SK-N-SH (cell line): Measurements from ENCODE around the gene ZMYND8. TPM values are rescaled to one million over a fixed set of nuclear protein-coding genes. Genes with fewer than 3 reads are reported as not detected.

Source experiments
- CTCF ChIA-PET: fragments of 300-600, 350-600 bp; formaldehyde crosslinking; extraction: SDS; loops from one replicate; lab custom pipeline; 2021; lab: Yijun Ruan, JAX
- POLR2A ChIA-PET: fragments of 350-600 bp; sonication (Branson Sonifier 250); formaldehyde crosslinking; extraction: SDS; loops from one replicate; lab custom pipeline; 2020; ENCODE audit warnings: antibody characterized with exemption, inconsistent platforms; lab: Yijun Ruan, JAX
- DNase-seq: peaks from one replicate; pipeline ENCODE4 v3.0.0; 2012
- H2AFZ ChIP-seq: fragments of 200-600 bp; sonication (generic); 2 replicates; pipeline ENCODE4 v1.8.1; 2016; ENCODE audit warnings: antibody characterized with exemption, mild to moderate bottlenecking, low read depth
- H3F3A ChIP-seq: fragments of 200-600 bp; sonication (generic); replicated peaks from 2 replicates; pipeline ENCODE3; 2016; ENCODE audit warnings: antibody characterized with exemption, mild to moderate bottlenecking; ENCODE audit not compliant: insufficient read depth
- H3K27ac ChIP-seq, 2 experiments: fragments of 200-500 bp in 1 of 2; fragments of 200-600 bp in 1 of 2; sonication (Bioruptor generic) in 1 of 2; sonication (generic), shearing (Covaris generic) in 1 of 2; 2 replicates each; pipeline versions ENCODE4 v1.5.1 to v1.6.1; 2014 to 2016; ENCODE audit warnings: low read depth in 2 of 2, inconsistent platforms in 1 of 2, low read length in 1 of 2, mild to moderate bottlenecking in 1 of 2, mixed read lengths in 1 of 2
- H3K27me3 ChIP-seq: fragments of 200-600 bp; sonication (generic), shearing (Covaris generic); 2 replicates; pipeline ENCODE4 v1.6.1; 2016; ENCODE audit warnings: mixed run types; ENCODE audit not compliant: insufficient read depth
- H3K36me3 ChIP-seq, 2 experiments: fragments of 200-500 bp in 1 of 2; fragments of 200-600 bp in 1 of 2; sonication (Bioruptor generic) in 1 of 2; sonication (generic) in 1 of 2; replicated peaks in 1 of 2; 2 replicates each; pipeline versions ENCODE3 to v1.5.1; 2014 to 2016; ENCODE audit warnings: low read length in 1 of 2, mild to moderate bottlenecking in 1 of 2; ENCODE audit not compliant: insufficient read depth in 2 of 2, control insufficient read depth in 1 of 2
- H3K4me1 ChIP-seq, 2 experiments: fragments of 200-500 bp in 1 of 2; fragments of 200-600 bp in 1 of 2; sonication (Bioruptor generic) in 1 of 2; sonication (generic), shearing (Covaris generic) in 1 of 2; 2 replicates each; pipeline versions ENCODE4 v1.5.1 to v1.6.1; 2014 to 2016; ENCODE audit warnings: low read depth in 1 of 2, low read length in 1 of 2, mixed run types in 1 of 2; ENCODE audit not compliant: insufficient read depth in 2 of 2, control insufficient read depth in 1 of 2
- H3K4me2 ChIP-seq: fragments of 200-600 bp; sonication (generic), shearing (Covaris generic); 2 replicates; pipeline ENCODE4 v1.6.1; 2017; ENCODE audit warnings: mixed run types
- H3K4me3 ChIP-seq, 2 experiments: fragments of 200-500 bp in 1 of 2; fragments of 200-600 bp in 1 of 2; sonication (Bioruptor generic) in 1 of 2; sonication (generic), shearing (Covaris generic) in 1 of 2; 2 replicates each; pipeline versions ENCODE4 v1.5.1 to v1.8.1; 2014 to 2016; ENCODE audit warnings: low read depth in 2 of 2, inconsistent platforms in 1 of 2, low read length in 1 of 2, mild to moderate bottlenecking in 1 of 2, mixed read lengths in 1 of 2, moderate library complexity in 1 of 2
- H3K79me2 ChIP-seq: fragments of 200-600 bp; sonication (generic); 2 replicates; pipeline ENCODE4 v1.8.1; 2017; ENCODE audit warnings: mild to moderate bottlenecking; ENCODE audit not compliant: insufficient read depth
- H3K9ac ChIP-seq: fragments of 200-600 bp; sonication (generic); 2 replicates; pipeline ENCODE4 v1.6.1; 2017; ENCODE audit warnings: mixed run types
- H3K9me2 ChIP-seq: fragments of 200-600 bp; sonication (generic); 2 replicates; pipeline ENCODE4 v1.6.1; 2017; ENCODE audit warnings: mixed run types
- H3K9me3 ChIP-seq: fragments of 200-600 bp; sonication (generic); 2 replicates; pipeline ENCODE4 v1.6.1; 2017; ENCODE audit warnings: mixed run types, mild to moderate bottlenecking, moderate library complexity
- H4K20me1 ChIP-seq: fragments of 200-600 bp; sonication (generic); 2 replicates; pipeline ENCODE4 v1.6.1; 2017; ENCODE audit warnings: mild to moderate bottlenecking, mixed run types; ENCODE audit not compliant: insufficient read depth
- CHD2 ChIP-seq: fragments of 150-350 bp; IDR thresholded peaks from 2 replicates; pipeline ENCODE4 v1.6.1; 2018; ENCODE audit warnings: low read length; ENCODE audit not compliant: partially characterized antibody
- EP300 ChIP-seq, 2 experiments: IDR thresholded peaks; 2 replicates each; pipeline versions ENCODE4 v1.4.0 to v1.6.1; 2012; ENCODE audit warnings: borderline replicate concordance in 1 of 2, low read depth in 1 of 2, low read length in 1 of 2
- FOSL2 ChIP-seq: IDR thresholded peaks from 2 replicates; pipeline ENCODE4 v1.4.0; 2012; ENCODE audit warnings: low read depth, mild to moderate bottlenecking, moderate library complexity, borderline replicate concordance
- FOXJ3 ChIP-seq: sonication (generic); formaldehyde crosslinking; IDR thresholded peaks from 2 replicates; pipeline ENCODE4 v1.5.1; 2020; ENCODE audit warnings: mild to moderate bottlenecking, missing genetic modification reagents
- MEF2A ChIP-seq: IDR thresholded peaks from 2 replicates; pipeline ENCODE4 v1.4.0; 2012; ENCODE audit warnings: low read depth, borderline replicate concordance
- NRF1 ChIP-seq: IDR thresholded peaks from 2 replicates; pipeline ENCODE4 v1.6.1; 2012; ENCODE audit warnings: low read depth, mild to moderate bottlenecking, low read length
- POLR2AphosphoS5 ChIP-seq: IDR thresholded peaks from 2 replicates; pipeline ENCODE4 v1.6.1; 2012; ENCODE audit warnings: low read depth, low read length
- RAD21 ChIP-seq: IDR thresholded peaks from 2 replicates; pipeline ENCODE4 v1.6.1; 2012; ENCODE audit warnings: mild to moderate bottlenecking, low read length
- RCOR1 ChIP-seq: fragments of 150-350 bp; IDR thresholded peaks from 2 replicates; pipeline ENCODE4 v1.6.1; 2017; ENCODE audit warnings: antibody characterized with exemption, low read length
- REST ChIP-seq: IDR thresholded peaks from 2 replicates; pipeline ENCODE4 v1.6.1; 2012; ENCODE audit warnings: mild to moderate bottlenecking, low read depth, low read length, moderate library complexity
- RFX5 ChIP-seq: IDR thresholded peaks from 2 replicates; pipeline ENCODE4 v1.6.1; 2012; ENCODE audit warnings: mild to moderate bottlenecking, improper control_type of control experiment, low read length
- SIN3A ChIP-seq: IDR thresholded peaks from 2 replicates; pipeline ENCODE4 v1.6.1; 2012; ENCODE audit warnings: low read depth, mild to moderate bottlenecking, low read length, moderate library complexity, borderline replicate concordance
- SMC3 ChIP-seq: IDR thresholded peaks from 2 replicates; pipeline ENCODE4 v1.6.1; 2012; ENCODE audit warnings: low read depth, low read length, improper control_type of control experiment
- TAF1 ChIP-seq: IDR thresholded peaks from 2 replicates; pipeline ENCODE4 v1.6.1; 2012; ENCODE audit warnings: low read depth, mild to moderate bottlenecking, low read length, moderate library complexity, borderline replicate concordance
- TEAD4 ChIP-seq: IDR thresholded peaks from 2 replicates; pipeline ENCODE4 v1.4.0; 2012; ENCODE audit warnings: mild to moderate bottlenecking, borderline replicate concordance; ENCODE audit not compliant: insufficient read depth
- USF1 ChIP-seq: IDR thresholded peaks from 2 replicates; pipeline ENCODE4 v1.4.0; 2012; ENCODE audit warnings: low read depth, borderline replicate concordance
- YY1 ChIP-seq: IDR thresholded peaks from 2 replicates; pipeline ENCODE4 v1.4.0; 2012; ENCODE audit warnings: low read depth, mild to moderate bottlenecking
- WGBS: methylation state at CpG from one replicate; pipeline ENCODE4 v1.1.6; 2017; ENCODE audit warnings: low lambda C conversion rate; 5-methylcytosine and 5-hydroxymethylcytosine counted together
- polyA plus RNA-seq, 3 experiments: library from polyadenylated mRNA; depleted of rRNA; stranded (reverse); fragments of >200 nt; gene quantifications; 2 replicates each; pipeline ENCODE4 v1.2.3, GENCODE V29; 2012
- TF ChIP-seq, protein P1 (sequence below): IDR thresholded peaks from 2 replicates; pipeline ENCODE4 v1.4.0; 2012; ENCODE audit warnings: low read depth

ZMYND8 gene
- polyA plus RNA-seq, 1 of the 3 experiments (the other 2 are of a cell fraction): 25.3 TPM

DNA sequence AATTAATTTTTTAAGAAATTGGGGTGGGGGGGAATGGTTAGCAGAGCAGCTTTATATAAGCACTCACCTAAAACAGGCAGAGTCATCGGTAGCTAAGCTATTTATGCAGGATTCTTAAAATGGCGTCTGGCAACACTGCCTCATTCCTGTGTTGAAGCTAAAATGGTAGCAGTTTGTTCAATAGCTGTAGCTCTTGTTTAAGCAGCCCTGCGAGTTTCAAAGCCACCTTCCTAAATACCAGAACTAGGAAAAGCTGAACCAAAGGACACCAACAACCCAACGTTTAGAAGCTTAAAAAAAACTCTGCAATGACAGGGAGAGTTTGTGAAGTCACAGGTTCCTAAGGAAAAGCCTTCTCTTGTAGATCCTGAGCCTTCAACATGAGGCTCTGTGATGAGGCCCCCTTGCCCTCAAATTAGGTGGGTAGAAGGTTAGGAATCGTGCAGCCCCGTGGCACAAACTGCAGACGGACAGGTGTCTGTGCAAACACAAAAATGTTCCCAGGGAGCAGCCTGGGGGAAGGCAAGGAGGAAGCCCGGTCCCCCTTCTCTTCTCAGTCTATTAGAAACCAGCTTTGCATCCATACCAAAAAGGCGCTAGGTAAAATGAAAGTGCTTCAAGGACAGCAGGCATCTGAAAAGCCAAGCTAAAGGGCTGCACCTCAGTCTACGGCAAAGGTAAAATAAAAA, 4.7 kb downstream of the ZMYND8 start:
- Histone ChIP-seq H3K4me2 (peak overlapping the region; percentile 79), H3K4me1 (peaks cover 64 to 72% of the 10 kb centered on the region in 2 experiments), H3K27me3 (no peaks in the 10 kb centered on the region), H3K9me2 (no peaks in the 10 kb centered on the region), H3K27ac (peak overlapping the region; percentile 97 to 100), H4K20me1 (no peaks in the 10 kb centered on the region), H3K9ac (peak overlapping the region; percentile 89), H3K79me2 (peaks cover 99% of the 10 kb centered on the region), H3K9me3 (no peaks in the 10 kb centered on the region), H3K36me3 (peaks cover 7 to 15% of the 10 kb centered on the region in 2 experiments), H3F3A (peaks cover 24% of the 10 kb centered on the region), H3K4me3 (peak overlapping the region; percentile 19 to 52), H2AFZ (peak overlapping the region; percentile 24; the same call in 1 of the 2 replicates)
- CTCF ChIA-PET: interaction anchor here (1.0 to 13.1 kb wide), 4 partner anchors 30 to 88 kb away, joined by 3 to 99 read pairs (median 39); no protein-coding TSS in a partner anchor
- WGBS: 31% methylated on average over 10 of the region's 10 CpGs
- peak; percentile 39; the same call in 1 of the 2 replicates for TF ChIP-seq TEAD4
- no peak for TF ChIP-seq TAF1
- no peak for TF ChIP-seq SIN3A
- TF ChIP-seq RFX5: peak; percentile 92
- no peak for TF ChIP-seq EP300 (IDR thresholded peaks at IDR 0.05; ENCODE audit: borderline replicate concordance in 1 of 2, low read depth in 1 of 2, low read length in 1 of 2)
- TF ChIP-seq USF1: no peak
- peak; percentile 90 for TF ChIP-seq YY1
- POLR2A ChIA-PET: interaction anchor here (1.1 to 1.6 kb wide), 2 partner anchors 9 to 10 kb away, joined by 3 to 5 read pairs; no protein-coding TSS in a partner anchor
- peak; percentile 27 for DNase-seq

DNA sequence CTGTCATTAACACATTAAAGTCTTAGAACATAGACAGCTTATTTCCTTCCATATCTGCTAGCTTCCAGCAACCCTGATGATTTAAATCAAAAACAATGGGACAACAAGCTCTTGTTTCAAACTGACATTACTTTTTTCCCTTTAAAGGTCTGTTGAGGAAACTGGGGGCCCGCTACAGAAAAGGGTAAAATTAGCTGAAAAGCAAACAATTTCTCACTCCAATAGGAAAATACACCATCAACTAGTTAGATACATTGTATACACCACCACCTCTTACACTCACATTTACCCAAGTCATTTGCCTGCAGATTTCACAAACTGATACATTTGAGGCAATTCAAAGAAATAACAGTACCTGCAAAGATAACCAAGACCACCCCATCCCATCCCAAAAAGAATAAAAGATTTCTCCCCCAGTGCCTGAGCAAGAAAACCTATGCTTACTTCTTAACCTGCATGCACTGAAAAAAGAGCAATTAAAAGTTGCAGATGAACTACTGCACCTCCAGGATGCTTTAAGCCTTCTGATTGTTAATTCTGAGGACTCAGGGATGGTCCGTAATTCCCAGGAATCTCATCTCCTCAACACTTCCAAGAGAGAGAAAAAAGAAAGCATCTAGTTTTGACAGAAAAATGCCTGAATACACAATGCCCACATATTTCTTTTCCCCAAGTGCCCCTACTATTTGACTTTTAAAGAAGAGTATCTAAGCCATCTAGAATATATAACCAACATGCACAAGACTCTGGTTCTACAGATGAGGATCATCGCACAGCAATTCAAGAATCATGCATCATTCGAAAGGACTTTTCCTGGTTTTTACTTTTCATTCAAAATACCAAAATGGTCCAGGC, 5.6 kb downstream of the ZMYND8 start:
- no peaks in the 10 kb centered on the region for H3K9me2 ChIP-seq
- H4K20me1 ChIP-seq: no peaks in the 10 kb centered on the region
- POLR2A ChIA-PET: interaction anchor here (1.1 to 1.6 kb wide), 2 partner anchors 10 to 11 kb away, joined by 3 to 5 read pairs; no protein-coding TSS in a partner anchor
- CTCF ChIA-PET: interaction anchor here (1.0 to 13.1 kb wide), 3 partner anchors 21 to 78 kb away, joined by 5 to 99 read pairs (median 75); no protein-coding TSS in a partner anchor
- H3K4me2 ChIP-seq: peak overlapping the region; percentile 79
- no peaks in the 10 kb centered on the region for H3K9me3 ChIP-seq
- peaks cover 100% of the 10 kb centered on the region for H3K79me2 ChIP-seq
- 70% methylated on average over 4 of the region's 4 CpGs for WGBS
- DNase-seq: no peak
- peak overlapping the region; percentile 97 to 100 for H3K27ac ChIP-seq
- peak overlapping the region in 1 of 2 experiments; percentile 28; a peak in 3 of 4 replicates for H3K4me3 ChIP-seq
- H3K36me3 ChIP-seq: peaks cover 11 to 20% of the 10 kb centered on the region in 2 experiments
- peaks cover 58 to 70% of the 10 kb centered on the region in 2 experiments for H3K4me1 ChIP-seq
- H3F3A ChIP-seq: peaks cover 23% of the 10 kb centered on the region
- no peak overlapping the region; the same call in 1 of the 2 replicates for H2AFZ ChIP-seq
- no peaks in the 10 kb centered on the region for H3K27me3 ChIP-seq
- H3K9ac ChIP-seq: peak overlapping the region; percentile 89
- TF ChIP-seq RCOR1 (no peak), REST (no peak), FOSL2 (no peak), RAD21 (no peak), FOXJ3 (CRISPR knock-in tag) (no peak), YY1 (no peak), RFX5 (no peak), CHD2 (no peak), POLR2AphosphoS5 (no peak), SMC3 (no peak), MEF2A (no peak), NRF1 (no peak)
- TF ChIP-seq, protein P1, sequence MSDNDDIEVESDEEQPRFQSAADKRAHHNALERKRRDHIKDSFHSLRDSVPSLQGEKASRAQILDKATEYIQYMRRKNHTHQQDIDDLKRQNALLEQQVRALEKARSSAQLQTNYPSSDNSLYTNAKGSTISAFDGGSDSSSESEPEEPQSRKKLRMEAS: no peak
